Fibroblast of lung (primary cell): ENCODE data around the gene ASAP2. TPM values are rescaled to one million over a fixed set of nuclear protein-coding genes. Genes with fewer than 3 reads are reported as not detected.
A peak's percentile ranks its signal among the peaks of the same experiment; 100 is the strongest.

Experiments
- DNase-seq, 2 donors: peaks; one replicate each; pipeline versions ENCODE4 v3.0.0 to v3.0.0-alpha.2; 2010; ENCODE audit warnings: low read depth in 2 of 2
- H2AFZ ChIP-seq: 2 replicates; pipeline ENCODE4 v1.5.1; 2012; ENCODE audit warnings: low read length, control low read depth, inconsistent platforms
- H3K27ac ChIP-seq: 2 replicates; pipeline ENCODE4 v1.5.1; 2011; ENCODE audit warnings: low read length, control low read depth; ENCODE audit not compliant: insufficient read depth
- H3K27me3 ChIP-seq: 2 replicates; pipeline ENCODE4 v1.5.1; 2011; ENCODE audit warnings: mild to moderate bottlenecking, low read length; ENCODE audit not compliant: control insufficient read depth, insufficient read depth
- H3K36me3 ChIP-seq: 2 replicates; pipeline ENCODE4 v1.5.1; 2011; ENCODE audit warnings: low read length; ENCODE audit not compliant: control insufficient read depth, insufficient read depth
- H3K4me1 ChIP-seq: 2 replicates; pipeline ENCODE4 v1.5.1; 2011; ENCODE audit warnings: low read length; ENCODE audit not compliant: control insufficient read depth, insufficient read depth; ENCODE audit errors: extremely low read depth
- H3K4me2 ChIP-seq: 2 replicates; pipeline ENCODE4 v1.5.1; 2011; ENCODE audit warnings: low read length, control low read depth; ENCODE audit not compliant: insufficient read depth; ENCODE audit errors: extremely low read depth
- H3K4me3 ChIP-seq, 4 experiments: fragments of 200-600 bp in 1 of 4; sonication (generic) in 1 of 4; replicated peaks in 1 of 4; 2 replicates each; pipeline ENCODE4 v1.5.1; 2011 to 2016; ENCODE audit warnings: low read length in 4 of 4, low read depth in 3 of 4, mild to moderate bottlenecking in 3 of 4, control low read depth in 2 of 4, inconsistent platforms in 1 of 4, mixed read lengths in 1 of 4; ENCODE audit not compliant: insufficient read depth in 1 of 4; ENCODE audit errors: control extremely low read depth in 1 of 4
- H3K79me2 ChIP-seq: 2 replicates; pipeline ENCODE4 v1.5.1; 2012; ENCODE audit warnings: mild to moderate bottlenecking, low read length, inconsistent platforms; ENCODE audit not compliant: control insufficient read depth, insufficient read depth
- H3K9ac ChIP-seq: 2 replicates; pipeline ENCODE4 v1.5.1; 2011; ENCODE audit warnings: mild to moderate bottlenecking, low read length, control low read depth; ENCODE audit not compliant: insufficient read depth
- H3K9me3 ChIP-seq: 2 replicates; pipeline ENCODE4 v1.5.1; 2012; ENCODE audit warnings: low read depth, low read length; ENCODE audit not compliant: control insufficient read depth, insufficient read depth
- H4K20me1 ChIP-seq: 2 replicates; pipeline ENCODE4 v1.5.1; 2011; ENCODE audit warnings: low read length; ENCODE audit not compliant: control insufficient read depth, insufficient read depth; ENCODE audit errors: extremely low read depth
- EZH2 ChIP-seq: IDR thresholded peaks from 2 replicates; pipeline ENCODE4 v1.5.1; 2012; ENCODE audit warnings: low read length, control low read depth, mild to moderate bottlenecking; ENCODE audit errors: missing control alignments
- polyA plus RNA-seq, 2 donors: library from polyadenylated mRNA; depleted of rRNA in 1 of 2; stranded (reverse) in 1 of 2; unstranded in 1 of 2; fragments of >200 nt; gene quantifications; 2 replicates each; pipeline ENCODE4 v1.2.1, GENCODE V29; 2011 to 2012; ENCODE audit warnings: missing spikeins in 1 of 2
- total RNA-seq: library from RNA; depleted of rRNA; stranded (reverse); fragments of >200 nt; gene quantifications from 2 replicates; pipeline ENCODE4 v1.2.1, GENCODE V29; 2014
- TF ChIP-seq, protein P1 (sequence below), 2 donors: IDR thresholded peaks in 1 of 2; conservative IDR thresholded peaks in 1 of 2; 1 replicate in 1 of 2; 2 replicates in 1 of 2; pipeline ENCODE4 v1.5.1; 2011 to 2012; ENCODE audit warnings: low read length in 2 of 2, control low read depth in 1 of 2, inconsistent platforms in 1 of 2, low read depth in 1 of 2, mild to moderate bottlenecking in 1 of 2

Gene ASAP2
- total and polyA plus RNA-seq, 2 donors (not counting 1 experiment from before 2014, with no cell fraction given) = 19.2 to 19.9 TPM

- H3K9ac ChIP-seq = no peak overlapping the region
Measured at GRCh38 chr2:9232886-9233285, 26.3 kb downstream of the ASAP2 start.

DNA sequence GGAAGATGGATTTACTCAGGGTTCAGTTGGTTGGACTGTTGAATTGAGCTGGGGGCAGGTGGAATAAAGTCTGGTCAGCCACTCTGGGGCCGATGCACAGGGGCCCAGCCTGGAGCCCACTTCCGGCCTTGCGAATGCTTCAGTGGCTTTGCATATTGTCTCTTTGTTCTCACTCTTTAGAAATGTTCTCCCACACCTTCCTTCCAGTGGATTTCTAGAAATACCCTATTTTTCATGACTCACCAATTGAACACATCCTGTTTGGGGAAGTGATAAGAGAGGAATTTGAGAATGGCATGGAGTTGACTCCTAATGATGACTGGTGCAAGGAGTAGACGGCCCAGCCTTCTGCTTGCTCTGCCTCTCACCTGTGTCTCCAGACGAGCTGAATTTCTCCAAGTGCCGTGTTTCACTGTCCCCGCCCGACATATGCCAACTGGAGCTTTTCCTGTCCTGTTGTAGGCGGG is 28.1 kb downstream of the ASAP2 start:
- Histone ChIP-seq H3K36me3 (no peaks in the 10 kb centered on the region), H3K27ac (peak overlapping the region; percentile 77), H3K4me1 (peaks cover 34% of the 10 kb centered on the region), H2AFZ (no peak overlapping the region), H4K20me1 (no peaks in the 10 kb centered on the region), H3K4me2 (peak overlapping the region; percentile 68), H3K4me3 (no peak overlapping the region), H3K27me3 (no peaks in the 10 kb centered on the region), H3K9ac (no peak overlapping the region), H3K9me3 (no peaks in the 10 kb centered on the region), H3K79me2 (peaks cover 74% of the 10 kb centered on the region)
- TF ChIP-seq EZH2 = no peak
- TF ChIP-seq, protein P1, sequence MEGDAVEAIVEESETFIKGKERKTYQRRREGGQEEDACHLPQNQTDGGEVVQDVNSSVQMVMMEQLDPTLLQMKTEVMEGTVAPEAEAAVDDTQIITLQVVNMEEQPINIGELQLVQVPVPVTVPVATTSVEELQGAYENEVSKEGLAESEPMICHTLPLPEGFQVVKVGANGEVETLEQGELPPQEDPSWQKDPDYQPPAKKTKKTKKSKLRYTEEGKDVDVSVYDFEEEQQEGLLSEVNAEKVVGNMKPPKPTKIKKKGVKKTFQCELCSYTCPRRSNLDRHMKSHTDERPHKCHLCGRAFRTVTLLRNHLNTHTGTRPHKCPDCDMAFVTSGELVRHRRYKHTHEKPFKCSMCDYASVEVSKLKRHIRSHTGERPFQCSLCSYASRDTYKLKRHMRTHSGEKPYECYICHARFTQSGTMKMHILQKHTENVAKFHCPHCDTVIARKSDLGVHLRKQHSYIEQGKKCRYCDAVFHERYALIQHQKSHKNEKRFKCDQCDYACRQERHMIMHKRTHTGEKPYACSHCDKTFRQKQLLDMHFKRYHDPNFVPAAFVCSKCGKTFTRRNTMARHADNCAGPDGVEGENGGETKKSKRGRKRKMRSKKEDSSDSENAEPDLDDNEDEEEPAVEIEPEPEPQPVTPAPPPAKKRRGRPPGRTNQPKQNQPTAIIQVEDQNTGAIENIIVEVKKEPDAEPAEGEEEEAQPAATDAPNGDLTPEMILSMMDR (conservative IDR thresholded peaks at IDR 0.05 in 1 of 2, IDR thresholded peaks at IDR 0.05 in 1 of 2; ENCODE audit: low read depth in 1 of 2, low read length in 2 of 2) = no peak
- DNase-seq = peak; percentile 71 to 99

More at GRCh38 chr2:9232886-9233285, 26.3 kb downstream of the ASAP2 start:
- DNase-seq = peak in 1 of 2 donors; percentile 93
- Histone ChIP-seq H3K4me1 (peaks cover 44% of the 10 kb centered on the region), H3K4me2 (no peak overlapping the region), H3K36me3 (no peaks in the 10 kb centered on the region), H3K27me3 (no peaks in the 10 kb centered on the region), H3K4me3 (no peak overlapping the region), H3K27ac (no peak overlapping the region), H3K79me2 (peaks cover 65% of the 10 kb centered on the region), H2AFZ (no peak overlapping the region), H4K20me1 (no peaks in the 10 kb centered on the region), H3K9me3 (no peaks in the 10 kb centered on the region)
- no peak for TF ChIP-seq EZH2
- TF ChIP-seq, protein P1 (conservative IDR thresholded peaks at IDR 0.05 in 1 of 2, IDR thresholded peaks at IDR 0.05 in 1 of 2; ENCODE audit: low read depth in 1 of 2, low read length in 2 of 2) = no peak

DNA sequence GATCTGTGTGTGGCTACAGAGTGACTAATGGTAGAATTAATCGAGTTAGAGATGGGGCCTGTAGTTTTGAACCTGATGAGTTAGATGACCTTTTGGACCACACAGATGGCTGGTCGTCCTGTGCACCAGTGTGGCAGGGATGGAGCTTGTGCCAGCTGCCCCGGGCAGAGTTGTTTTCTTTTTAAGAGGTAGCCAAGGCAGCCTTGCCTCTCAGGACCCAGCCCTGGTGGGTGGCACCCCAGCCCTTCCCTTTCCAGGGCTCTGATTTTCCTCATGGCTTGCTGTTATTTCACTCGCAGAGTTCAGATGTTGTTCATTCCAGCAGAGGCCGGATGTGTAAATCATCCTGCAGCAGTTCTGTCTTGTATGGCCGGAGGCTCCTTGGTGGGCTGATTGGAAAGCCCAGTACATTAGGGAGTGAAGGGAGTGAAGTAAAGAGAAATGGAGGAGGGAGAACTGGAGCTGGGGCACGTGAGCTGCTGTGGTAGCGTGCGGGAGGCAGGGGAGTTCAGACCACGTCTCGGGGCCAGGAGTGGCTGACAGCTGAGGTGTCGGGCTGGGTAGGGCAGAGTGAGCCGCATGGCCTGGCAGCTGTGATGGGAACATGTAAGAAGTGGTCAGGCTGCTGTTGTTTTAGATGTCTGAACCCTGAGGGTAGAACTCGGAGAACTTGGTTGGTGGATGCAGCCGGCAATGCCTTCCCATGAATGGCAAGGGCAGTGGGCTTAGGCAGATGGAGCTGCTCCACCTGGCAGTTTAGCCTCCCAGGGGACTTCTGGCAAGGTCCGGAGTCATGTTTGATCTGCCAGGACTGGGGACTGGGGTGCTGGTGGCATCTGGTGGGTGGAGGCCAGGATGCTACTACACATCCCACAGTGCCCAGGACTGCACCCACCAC is 28.8 kb downstream of the ASAP2 start:
- DNase-seq = peak; percentile 61 to 82
- TF ChIP-seq, protein P1 (conservative IDR thresholded peaks at IDR 0.05 in 1 of 2, IDR thresholded peaks at IDR 0.05 in 1 of 2; ENCODE audit: low read depth in 1 of 2, low read length in 2 of 2) = no peak
- TF ChIP-seq EZH2 = no peak
- H3K4me1 ChIP-seq = peaks cover 33% of the 10 kb centered on the region
- peak overlapping the region; percentile 68 for H3K4me2 ChIP-seq
- no peaks in the 10 kb centered on the region for H3K27me3 ChIP-seq
- no peak overlapping the region for H2AFZ ChIP-seq
- peaks cover 77% of the 10 kb centered on the region for H3K79me2 ChIP-seq
- H4K20me1 ChIP-seq = no peaks in the 10 kb centered on the region
- H3K36me3 ChIP-seq = no peaks in the 10 kb centered on the region
- H3K9ac ChIP-seq = peak overlapping the region; percentile 22
- no peaks in the 10 kb centered on the region for H3K9me3 ChIP-seq
- peak overlapping the region; percentile 77 for H3K27ac ChIP-seq
- H3K4me3 ChIP-seq = no peak overlapping the region
